Measurements from ENCODE around the gene DNM1L. TPM values are rescaled to one million over a fixed set of nuclear protein-coding genes. Genes with fewer than 3 reads are reported as not detected.

Gene DNM1L
- total and polyA plus RNA-seq, 8 donors: 44.1 to 128 (median 113) TPM

DNA sequence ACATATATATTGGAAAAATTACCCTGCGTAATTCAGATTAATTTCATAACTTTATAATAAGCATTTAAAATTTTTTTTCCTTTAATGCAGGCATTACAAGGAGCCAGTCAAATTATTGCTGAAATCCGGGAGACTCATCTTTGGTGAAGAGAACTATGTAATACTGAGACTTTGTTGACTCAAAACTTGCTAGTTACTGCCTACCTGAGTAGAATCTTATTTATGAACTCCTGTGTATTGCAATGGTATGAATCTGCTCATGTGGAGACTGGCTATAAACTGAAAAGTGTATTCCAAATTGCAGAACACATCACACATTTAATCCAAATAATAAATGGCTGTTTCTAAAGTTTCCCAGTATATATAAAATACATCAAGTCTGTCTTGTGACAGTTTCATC, 64.2 kb downstream of the DNM1L start:
- H3K36me3 ChIP-seq: peaks cover 0 to 99% of the 10 kb centered on the region in 2 donors
- no peak for DNase-seq
- TF ChIP-seq, protein P1, sequence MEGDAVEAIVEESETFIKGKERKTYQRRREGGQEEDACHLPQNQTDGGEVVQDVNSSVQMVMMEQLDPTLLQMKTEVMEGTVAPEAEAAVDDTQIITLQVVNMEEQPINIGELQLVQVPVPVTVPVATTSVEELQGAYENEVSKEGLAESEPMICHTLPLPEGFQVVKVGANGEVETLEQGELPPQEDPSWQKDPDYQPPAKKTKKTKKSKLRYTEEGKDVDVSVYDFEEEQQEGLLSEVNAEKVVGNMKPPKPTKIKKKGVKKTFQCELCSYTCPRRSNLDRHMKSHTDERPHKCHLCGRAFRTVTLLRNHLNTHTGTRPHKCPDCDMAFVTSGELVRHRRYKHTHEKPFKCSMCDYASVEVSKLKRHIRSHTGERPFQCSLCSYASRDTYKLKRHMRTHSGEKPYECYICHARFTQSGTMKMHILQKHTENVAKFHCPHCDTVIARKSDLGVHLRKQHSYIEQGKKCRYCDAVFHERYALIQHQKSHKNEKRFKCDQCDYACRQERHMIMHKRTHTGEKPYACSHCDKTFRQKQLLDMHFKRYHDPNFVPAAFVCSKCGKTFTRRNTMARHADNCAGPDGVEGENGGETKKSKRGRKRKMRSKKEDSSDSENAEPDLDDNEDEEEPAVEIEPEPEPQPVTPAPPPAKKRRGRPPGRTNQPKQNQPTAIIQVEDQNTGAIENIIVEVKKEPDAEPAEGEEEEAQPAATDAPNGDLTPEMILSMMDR (IDR thresholded peaks at IDR 0.05): no peak

DNA sequence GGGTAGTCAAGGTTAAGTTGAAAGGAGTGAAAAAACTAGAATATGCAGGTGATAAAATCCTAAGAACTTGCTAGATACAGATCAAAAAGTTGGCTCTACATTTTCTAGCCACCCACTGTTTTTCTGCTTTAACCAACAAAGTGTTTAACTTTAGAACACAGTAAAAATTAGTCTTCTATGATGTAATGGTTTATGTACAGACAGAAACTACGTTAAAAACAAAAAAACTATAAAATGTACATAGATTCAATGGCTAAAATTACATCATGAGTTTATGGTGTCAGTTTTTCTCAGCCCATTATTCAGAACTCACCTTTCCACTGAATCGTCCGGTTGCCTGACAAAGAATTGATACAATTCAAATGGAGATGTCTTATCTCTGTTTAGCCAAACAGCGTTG, 74.5 kb downstream of the DNM1L start:
- peaks cover 7 to 20% of the 10 kb centered on the region in 2 donors for H3K4me1 ChIP-seq
- H3K27me3 ChIP-seq: peaks cover 0 to 3% of the 10 kb centered on the region in 2 donors
- ATAC-seq (no peak), DNase-seq (no peak)
- intact Hi-C loops (cut with DNase I): no loop called here
- no peak overlapping the region for H3K27ac ChIP-seq
- peaks cover 3 to 47% of the 10 kb centered on the region in 2 donors for H3K36me3 ChIP-seq
- H3K4me3 ChIP-seq: no peak overlapping the region
- TF ChIP-seq, protein P1 (IDR thresholded peaks at IDR 0.05): no peak
- no peaks in the 10 kb centered on the region for H3K9me3 ChIP-seq

More for the DNA sequence above, 64.2 kb downstream of the DNM1L start:
- Histone ChIP-seq H3K9me3 (no peaks in the 10 kb centered on the region), H3K4me1 (no peaks in the 10 kb centered on the region), H3K27ac (no peak overlapping the region), H3K27me3 (no peaks in the 10 kb centered on the region), H3K4me3 (no peak overlapping the region)
- intact Hi-C loops (cut with DNase I): no loop called here
- ATAC-seq: no peak

DNA sequence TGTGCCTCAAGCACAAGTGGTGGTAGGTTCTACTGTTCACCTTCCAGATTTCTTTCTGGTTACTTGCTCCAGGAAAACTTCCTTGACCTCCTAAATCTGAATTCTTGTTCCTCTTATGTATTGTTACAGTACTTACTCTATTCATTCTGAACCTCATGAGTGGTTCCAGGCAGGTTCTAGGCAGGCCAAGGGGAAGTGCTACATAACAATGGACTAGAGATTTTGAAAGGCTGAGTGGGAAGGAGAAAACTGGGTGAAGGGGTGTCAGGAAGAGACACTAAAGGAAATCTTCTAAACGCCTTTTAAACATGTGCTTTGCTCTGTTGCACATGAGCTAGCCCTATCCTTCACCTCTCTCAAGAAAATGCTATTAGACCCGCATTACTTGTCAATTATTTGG, 75.0 kb downstream of the DNM1L start:
- DNase-seq (no peak), ATAC-seq (no peak)
- peaks cover 0 to 6% of the 10 kb centered on the region in 2 donors for H3K27me3 ChIP-seq
- TF ChIP-seq, protein P1 (IDR thresholded peaks at IDR 0.05): no peak
- intact Hi-C loops (cut with DNase I): no loop called here
- H3K4me3 ChIP-seq: peak overlapping the region in 1 of 2 donors; percentile 76
- H3K4me1 ChIP-seq: peaks cover 7 to 20% of the 10 kb centered on the region in 2 donors
- no peaks in the 10 kb centered on the region for H3K9me3 ChIP-seq
- H3K27ac ChIP-seq: peak overlapping the region in 1 of 2 donors; percentile 93
- peaks cover 3 to 41% of the 10 kb centered on the region in 2 donors for H3K36me3 ChIP-seq

DNA sequence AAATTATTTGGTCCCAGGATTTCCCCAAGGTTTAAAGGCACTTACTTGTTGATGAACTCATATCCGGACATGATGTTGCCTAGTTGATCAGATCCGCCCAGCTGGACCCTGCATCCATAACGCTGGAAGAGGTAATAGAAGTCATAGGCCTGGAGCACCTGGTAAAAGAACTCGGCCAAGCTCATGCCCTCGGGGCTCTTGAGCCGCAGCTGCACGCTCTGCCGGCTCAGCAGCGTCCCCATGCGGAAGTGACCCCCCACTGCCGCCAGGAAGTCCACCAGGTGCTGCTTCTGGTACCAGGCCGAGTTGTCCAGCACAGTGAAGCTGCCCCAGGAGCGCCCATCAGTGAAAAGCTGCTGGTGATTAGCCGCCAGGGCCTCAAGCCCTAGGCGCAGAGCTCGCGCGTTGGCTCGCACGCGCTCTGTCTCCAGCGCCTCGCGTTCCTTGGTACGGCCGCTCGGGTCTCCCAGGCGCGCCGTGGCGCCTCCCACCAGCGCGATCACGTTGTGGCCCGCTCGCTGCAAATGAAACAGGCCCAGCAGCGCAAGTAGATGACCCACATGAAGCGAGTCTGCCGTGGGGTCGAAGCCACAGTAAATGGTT, 76.1 kb downstream of the DNM1L start:
- Histone ChIP-seq H3K9me3 (no peaks in the 10 kb centered on the region), H3K27ac (peak overlapping the region; percentile 92 to 93), H3K4me3 (peak overlapping the region; percentile 76 to 85), H3K4me1 (peaks cover 7 to 20% of the 10 kb centered on the region in 2 donors), H3K36me3 (peaks cover 3 to 31% of the 10 kb centered on the region in 2 donors), H3K27me3 (peaks cover 0 to 6% of the 10 kb centered on the region in 2 donors)
- intact Hi-C loops (cut with DNase I): no loop called here
- TF ChIP-seq, protein P1 (IDR thresholded peaks at IDR 0.05): peak; percentile 58 to 66
- ATAC-seq (peak; percentile 88), DNase-seq (peak; percentile 41 to 90 (median 78))

DNA sequence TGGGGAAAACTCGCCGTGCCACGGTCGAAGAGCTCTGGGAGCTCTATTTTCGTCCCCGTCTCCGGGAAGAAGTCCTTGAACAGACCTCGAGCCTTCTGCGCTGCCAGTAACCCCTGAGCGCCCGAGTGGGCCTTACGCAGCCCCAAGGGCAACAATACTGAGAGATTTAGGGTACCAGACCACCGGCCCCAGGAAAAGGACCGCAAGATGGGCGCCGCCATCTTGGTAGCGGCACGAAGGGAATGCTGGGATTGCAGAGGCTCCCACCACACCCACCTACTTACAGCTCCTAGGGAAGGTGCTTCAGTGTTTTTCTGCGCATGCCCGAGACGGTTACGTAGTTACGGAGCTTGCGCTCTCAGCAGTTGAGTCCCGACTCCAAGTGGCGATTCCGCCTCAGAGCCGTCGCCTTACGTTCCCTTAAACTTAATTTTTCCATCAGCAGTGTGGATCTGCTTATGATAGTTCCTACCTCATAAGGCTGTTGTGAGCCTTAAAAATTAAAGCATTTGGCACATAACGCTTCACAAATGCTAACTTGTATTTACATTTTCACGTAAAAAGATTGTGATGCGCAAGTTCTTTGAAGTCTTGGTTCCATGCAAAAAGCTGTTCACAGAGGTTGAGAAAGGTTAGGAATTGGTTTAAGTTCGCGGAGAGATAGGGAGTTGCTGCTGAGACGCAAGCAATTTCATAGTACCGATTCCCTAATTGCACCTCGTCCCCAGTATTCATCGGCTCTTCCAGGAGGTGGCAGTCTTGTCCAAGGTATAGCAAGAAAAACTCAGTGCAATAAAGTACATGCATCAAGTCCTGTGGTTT, 76.8 kb downstream of the DNM1L start, which contains the start of gene YARS2:
Gene YARS2, minus strand, starts transcription at position 244 of the 822 bp plus-strand sequence. Its CDS starts 23 bp downstream, at position 221.
- Histone ChIP-seq H3K4me3 (peak within 1 kb of the TSS; percentile 76 to 85), H3K36me3 (peaks cover 3 to 24% of the 10 kb centered on the region in 2 donors), H3K27me3 (peaks cover 0 to 9% of the 10 kb centered on the region in 2 donors), H3K27ac (peak within 1 kb of the TSS; percentile 92 to 93), H3K4me1 (peaks cover 7 to 20% of the 10 kb centered on the region in 2 donors), H3K9me3 (no peaks in the 10 kb centered on the region)
- TF ChIP-seq, protein P1 (IDR thresholded peaks at IDR 0.05): peak; percentile 64 to 75
- peak; percentile 98 for ATAC-seq
- peak; percentile 92 to 97 (median 94) for DNase-seq
- intact Hi-C loops (cut with DNase I): no loop called here

Data from left lung (tissue), 10 donors.